Measurements from ENCODE around the gene TBC1D22A.

The TBC1D22A gene

DNA sequence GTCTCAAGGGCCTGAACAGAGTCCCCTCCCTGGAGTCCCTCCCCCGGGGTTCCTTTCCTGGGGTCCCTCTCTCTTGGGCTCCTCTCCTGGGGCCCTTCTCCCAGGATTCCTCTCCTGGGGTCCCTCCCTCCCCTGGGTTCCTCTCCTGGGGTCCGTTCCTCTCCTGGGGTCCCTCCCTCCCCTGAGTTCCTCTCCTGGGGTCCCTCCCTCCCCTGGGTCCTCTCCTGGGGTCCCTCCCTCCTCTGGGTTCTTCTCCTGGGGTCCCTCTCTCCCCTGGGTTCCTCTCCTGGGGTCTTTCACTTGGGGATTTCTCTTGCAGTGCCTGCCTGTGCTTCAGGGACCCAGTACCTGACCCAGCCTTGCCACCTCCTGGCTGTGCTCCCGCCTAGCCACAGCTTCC, 386.1 kb downstream of the TBC1D22A start:
- no peak for DNase-seq

GRCh38 chr22:47148956-47149728, 386.7 kb downstream of the TBC1D22A start:
- DNase-seq, result no peak

GRCh38 chr22:47149976-47150375, 387.5 kb downstream of the TBC1D22A start:
- DNase-seq, result no peak

- no peak for DNase-seq
Observed at GRCh38 chr22:47150426-47150825, 388.0 kb downstream of the TBC1D22A start.

- DNase-seq, result no peak
Observed at GRCh38 chr22:47151064-47151463, 388.6 kb downstream of the TBC1D22A start.

DNA sequence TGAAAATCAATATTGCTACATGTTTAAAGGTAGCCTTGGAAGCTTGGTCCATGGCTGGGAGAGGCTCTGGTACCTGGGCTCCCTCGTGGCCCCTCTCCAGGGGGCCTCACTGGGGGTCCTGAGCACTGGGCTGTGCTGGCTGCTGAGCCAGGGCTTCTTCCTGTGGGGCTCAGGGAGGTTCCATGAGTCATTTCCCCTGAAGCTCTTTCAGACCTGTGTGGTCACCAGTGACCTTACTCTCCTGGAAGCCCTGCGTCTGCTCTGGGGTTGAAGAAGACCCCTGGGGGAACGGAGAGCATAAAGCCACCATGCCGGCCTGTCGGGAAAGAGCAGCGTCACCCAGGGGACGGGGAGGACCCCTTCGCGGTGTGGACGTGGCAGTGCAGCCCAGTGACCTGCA, 389.0 kb downstream of the TBC1D22A start:
- DNase-seq, result peak; percentile 5

- DNase-seq, result no peak
Observed at GRCh38 chr22:47152236-47152635, 389.8 kb downstream of the TBC1D22A start.

GRCh38 chr22:47152938-47153337, 390.5 kb downstream of the TBC1D22A start:
- no peak for DNase-seq

- DNase-seq, result no peak
Observed at GRCh38 chr22:47153854-47154525, 391.5 kb downstream of the TBC1D22A start.

- DNase-seq, result peak; percentile 58
Observed at GRCh38 chr22:47154621-47155081, 392.2 kb downstream of the TBC1D22A start.

GRCh38 chr22:47155131-47155885, 392.9 kb downstream of the TBC1D22A start:
- DNase-seq, result no peak

- DNase-seq, result no peak
Observed at GRCh38 chr22:47155912-47156311, 393.5 kb downstream of the TBC1D22A start.

DNA sequence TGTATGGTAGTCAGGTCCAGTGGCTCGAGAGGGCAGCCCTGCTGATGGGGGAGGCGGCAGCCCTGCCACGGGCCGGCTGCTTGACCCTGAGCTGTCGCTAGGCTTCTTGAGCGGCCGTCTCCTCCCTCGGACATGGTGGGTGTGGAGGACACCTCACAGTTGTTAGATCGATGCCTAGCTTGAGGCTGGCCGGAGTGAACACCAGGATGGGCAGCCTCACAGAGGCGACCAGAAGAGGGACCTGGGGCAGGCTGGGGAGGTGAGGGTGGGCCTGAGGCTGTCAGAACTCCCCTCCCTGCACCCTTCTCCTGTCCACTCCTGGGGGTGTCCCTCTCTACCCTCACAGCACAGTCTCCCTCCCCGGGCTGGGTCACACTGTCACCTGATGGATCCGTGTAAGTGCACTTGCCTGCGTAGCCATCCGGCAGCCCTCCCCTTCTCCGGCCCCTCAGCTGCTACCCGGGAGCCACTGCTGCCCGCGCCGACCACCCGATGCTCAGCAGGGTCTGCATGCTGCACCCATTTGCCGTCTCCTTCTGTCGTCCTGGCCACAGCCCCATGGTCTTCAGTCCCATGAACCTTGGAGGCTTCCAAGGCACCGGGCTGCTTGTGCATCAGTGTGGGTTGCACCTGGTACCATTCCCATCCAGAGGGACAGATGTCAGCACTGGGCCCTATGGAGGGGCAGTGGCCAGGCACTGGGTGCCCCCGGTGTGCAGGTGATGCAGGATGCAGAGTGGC, 394.1 kb downstream of the TBC1D22A start:
- no peak for DNase-seq

- DNase-seq, result no peak
Observed at GRCh38 chr22:47157093-47157420, 394.6 kb downstream of the TBC1D22A start.

DNA sequence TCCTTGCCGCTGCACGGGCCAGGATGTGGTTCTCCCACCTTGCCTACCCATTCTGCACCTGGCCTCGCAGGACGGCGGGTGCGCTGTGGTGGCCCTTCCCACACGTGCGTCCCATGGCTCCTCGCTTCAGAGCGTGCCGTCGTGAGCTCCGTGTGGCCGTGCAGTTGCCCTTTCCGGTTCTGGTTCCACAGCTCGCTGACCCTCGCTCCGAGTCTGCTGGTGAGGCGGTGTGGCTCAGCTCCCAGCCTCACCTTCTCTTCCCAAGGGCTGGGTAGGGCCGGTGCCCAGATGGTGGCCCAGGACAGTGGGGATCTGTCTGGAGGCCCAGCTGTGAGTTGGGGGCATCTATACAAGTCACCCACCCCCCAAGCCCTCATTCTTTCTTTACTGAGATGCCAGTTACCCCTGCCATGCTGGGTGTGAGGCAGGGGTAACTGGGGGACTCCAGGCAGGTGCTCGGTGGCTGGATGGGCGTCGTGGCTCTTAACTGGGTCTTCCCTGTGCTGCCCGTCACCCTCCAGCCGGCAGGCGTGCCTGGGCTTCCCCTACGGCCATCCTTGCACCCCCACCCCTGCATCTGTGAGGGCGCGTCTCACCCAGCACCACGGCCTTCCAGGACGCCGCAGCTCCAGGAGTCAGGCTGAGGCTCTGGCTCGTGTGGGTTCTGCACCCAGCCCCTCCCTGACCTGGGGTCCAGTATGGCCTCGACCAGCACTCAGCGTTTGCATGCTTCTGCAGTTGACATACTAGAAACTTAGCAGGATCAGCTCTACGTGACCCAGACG, 395.2 kb downstream of the TBC1D22A start:
- DNase-seq, result no peak

DNA sequence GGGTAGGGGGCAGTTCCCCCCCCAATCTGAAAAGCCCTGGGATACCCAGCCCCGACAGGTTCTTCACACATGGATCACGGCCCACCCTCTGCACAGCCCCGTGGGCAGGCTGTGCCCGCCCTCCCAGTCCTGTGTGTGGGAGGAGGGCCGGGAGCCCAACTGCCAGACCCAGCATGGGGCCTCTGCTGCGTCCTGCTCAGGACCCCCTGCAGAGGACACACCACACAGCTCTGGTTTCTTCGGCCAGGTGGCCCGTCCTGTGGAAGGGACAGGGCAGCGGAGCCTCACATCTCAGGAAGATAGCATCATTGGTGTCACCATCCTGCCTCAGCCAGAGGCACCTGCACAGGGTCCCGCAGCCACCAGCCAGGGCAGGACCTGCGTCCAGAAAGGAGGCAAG, 396.0 kb downstream of the TBC1D22A start:
- no peak for DNase-seq

DNA sequence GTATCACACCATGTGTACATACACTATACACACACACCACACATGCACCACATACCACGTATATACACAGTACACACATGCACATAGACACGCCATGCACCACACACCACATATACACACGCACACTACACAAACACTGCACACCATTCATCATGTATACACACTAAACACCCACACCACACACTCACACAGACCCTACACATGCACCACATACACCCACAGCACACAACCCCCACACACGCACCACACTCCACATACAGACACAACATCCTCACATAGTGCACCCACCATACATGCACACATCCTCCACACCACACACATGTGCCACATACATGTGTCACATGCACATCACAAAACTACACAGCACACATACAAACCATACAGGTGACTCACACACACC, 397.1 kb downstream of the TBC1D22A start:
- no peak for DNase-seq

- DNase-seq, result no peak
Observed at GRCh38 chr22:47160141-47160541, 397.7 kb downstream of the TBC1D22A start.

GRCh38 chr22:47160781-47161520, 398.5 kb downstream of the TBC1D22A start:
- no peak for DNase-seq

- DNase-seq, result no peak
Observed at GRCh38 chr22:47161631-47162030, 399.2 kb downstream of the TBC1D22A start.

GRCh38 chr22:47162865-47163264, 400.4 kb downstream of the TBC1D22A start:
- no peak for DNase-seq

GRCh38 chr22:47163481-47163855, 401.0 kb downstream of the TBC1D22A start:
- no peak for DNase-seq

All from T1000 (cell line).